ENCODE measurements around the gene GPC6. TPM values are rescaled to one million over a fixed set of nuclear protein-coding genes. Genes with fewer than 3 reads are reported as not detected.

Gene GPC6
- total RNA-seq, 1 donor from 2014 or later: 5.5 TPM

- TF ChIP-seq CTCF (IDR thresholded peaks at IDR 0.05; ENCODE audit: insufficient read depth, low read length, severe bottlenecking): no peak
- no peaks in the 10 kb centered on the region for H3K27me3 ChIP-seq (ENCODE audit: control insufficient read depth, insufficient read depth, low read length)
- DNase-seq (ENCODE audit: low read depth): no peak
- no peak overlapping the region for H3K4me3 ChIP-seq (ENCODE audit: low read depth, low read length)
- H3K36me3 ChIP-seq (ENCODE audit: control insufficient read depth, insufficient read depth, low read length): no peaks in the 10 kb centered on the region
- FAIRE-seq: no peak
Measured at GRCh38 chr13:94168783-94169453, 942.3 kb downstream of the GPC6 start.

- Histone ChIP-seq H3K27me3 (ENCODE audit: control insufficient read depth, insufficient read depth, low read length) (no peaks in the 10 kb centered on the region), H3K4me3 (ENCODE audit: low read depth, low read length) (no peak overlapping the region), H3K36me3 (ENCODE audit: control insufficient read depth, insufficient read depth, low read length) (no peaks in the 10 kb centered on the region)
- no peak for TF ChIP-seq CTCF (IDR thresholded peaks at IDR 0.05; ENCODE audit: insufficient read depth, low read length, severe bottlenecking)
- FAIRE-seq (no peak), DNase-seq (ENCODE audit: low read depth) (no peak)
Measured at GRCh38 chr13:94169454-94170144, 943.0 kb downstream of the GPC6 start.

- no peak overlapping the region for H3K4me3 ChIP-seq (ENCODE audit: low read depth, low read length)
- H3K36me3 ChIP-seq (ENCODE audit: control insufficient read depth, insufficient read depth, low read length): no peaks in the 10 kb centered on the region
- FAIRE-seq: no peak
- no peak for DNase-seq (ENCODE audit: low read depth)
- no peak for TF ChIP-seq CTCF (IDR thresholded peaks at IDR 0.05; ENCODE audit: insufficient read depth, low read length, severe bottlenecking)
- no peaks in the 10 kb centered on the region for H3K27me3 ChIP-seq (ENCODE audit: control insufficient read depth, insufficient read depth, low read length)
Measured at GRCh38 chr13:94170145-94170571, 943.6 kb downstream of the GPC6 start.

- no peak overlapping the region for H3K4me3 ChIP-seq (ENCODE audit: low read depth, low read length)
- TF ChIP-seq CTCF (IDR thresholded peaks at IDR 0.05; ENCODE audit: insufficient read depth, low read length, severe bottlenecking): no peak
- no peaks in the 10 kb centered on the region for H3K36me3 ChIP-seq (ENCODE audit: control insufficient read depth, insufficient read depth, low read length)
- FAIRE-seq (no peak), DNase-seq (ENCODE audit: low read depth) (no peak)
- H3K27me3 ChIP-seq (ENCODE audit: control insufficient read depth, insufficient read depth, low read length): no peaks in the 10 kb centered on the region
Measured at GRCh38 chr13:94172416-94172815, 945.8 kb downstream of the GPC6 start.

GRCh38 chr13:94173312-94173854, 946.8 kb downstream of the GPC6 start:
- TF ChIP-seq CTCF (IDR thresholded peaks at IDR 0.05; ENCODE audit: insufficient read depth, low read length, severe bottlenecking): no peak
- Histone ChIP-seq H3K4me3 (ENCODE audit: low read depth, low read length) (no peak overlapping the region), H3K27me3 (ENCODE audit: control insufficient read depth, insufficient read depth, low read length) (no peaks in the 10 kb centered on the region), H3K36me3 (ENCODE audit: control insufficient read depth, insufficient read depth, low read length) (no peaks in the 10 kb centered on the region)
- DNase-seq (ENCODE audit: low read depth) (no peak), FAIRE-seq (no peak)
